ENCODE results near the gene RPL3. TPM values are rescaled to one million over a fixed set of nuclear protein-coding genes. Genes with fewer than 3 reads are reported as not detected.

Gene RPL3
- total RNA-seq, 1 donor from 2014 or later: 300 TPM

- peak; percentile 34 for ATAC-seq (ENCODE audit: poor library complexity)
- intact Hi-C loops (cut with DNase I): no loop called here
- DNase-seq: peak; percentile 76
These were observed 10.6 kb downstream of the RPL3 start for GRCh38 chr22:39308614-39309363.

- intact Hi-C loops (cut with DNase I): no loop called here
- ATAC-seq (ENCODE audit: poor library complexity) (peak; percentile 16), DNase-seq (peak; percentile 73)
These were observed 12.7 kb downstream of the RPL3 start for GRCh38 chr22:39306456-39307361.

GRCh38 chr22:39303892-39304671 lies 15.3 kb downstream of the RPL3 start:
- intact Hi-C loops (cut with DNase I): loop anchor here (5.0 kb wide), 1 partner anchor 72 kb away; no protein-coding TSS in a partner anchor
- DNase-seq: no peak
- no peak for ATAC-seq (ENCODE audit: poor library complexity)

- no peak for DNase-seq
These were observed 16.1 kb downstream of the RPL3 start for GRCh38 chr22:39303358-39303757.

GRCh38 chr22:39302431-39302960 lies 16.9 kb downstream of the RPL3 start:
- DNase-seq (no peak), ATAC-seq (ENCODE audit: poor library complexity) (no peak)
- intact Hi-C loops (cut with DNase I): loop anchor here (5.0 kb wide), 1 partner anchor 70 kb away; no protein-coding TSS in a partner anchor

More at GRCh38 chr22:39303358-39303757, 16.1 kb downstream of the RPL3 start:
- intact Hi-C loops (cut with DNase I): loop anchor here (5.0 kb wide), 1 partner anchor 71 kb away; no protein-coding TSS in a partner anchor
- no peak for ATAC-seq (ENCODE audit: poor library complexity)

- no peak for DNase-seq
- intact Hi-C loops (cut with DNase I): loop anchor here (5.0 kb wide), 1 partner anchor 70 kb away; no protein-coding TSS in a partner anchor
- ATAC-seq (ENCODE audit: poor library complexity): no peak
These were observed 17.5 kb downstream of the RPL3 start for GRCh38 chr22:39301926-39302325.

- ATAC-seq (ENCODE audit: poor library complexity) (no peak), DNase-seq (no peak)
- intact Hi-C loops (cut with DNase I): loop anchor here (5.0 kb wide), 1 partner anchor 69 kb away; no protein-coding TSS in a partner anchor
These were observed 18.3 kb downstream of the RPL3 start for GRCh38 chr22:39301108-39301507.

GRCh38 chr22:39300186-39300830 lies 19.1 kb downstream of the RPL3 start:
- DNase-seq (peak; percentile 66), ATAC-seq (ENCODE audit: poor library complexity) (peak; percentile 62)
- intact Hi-C loops (cut with DNase I): loop anchor here (5.0 kb wide), 1 partner anchor 68 kb away; no protein-coding TSS in a partner anchor

- ATAC-seq (ENCODE audit: poor library complexity): peak; percentile 52
These were observed 19.6 kb downstream of the RPL3 start for GRCh38 chr22:39299829-39300178.

GRCh38 chr22:39298241-39298987 lies 21.0 kb downstream of the RPL3 start:
- no peak for DNase-seq
- ATAC-seq (ENCODE audit: poor library complexity): no peak
- intact Hi-C loops (cut with DNase I): no loop called here

More at GRCh38 chr22:39299829-39300178, 19.6 kb downstream of the RPL3 start:
- no peak for DNase-seq
- intact Hi-C loops (cut with DNase I): loop anchor here (5.0 kb wide), 1 partner anchor 68 kb away; no protein-coding TSS in a partner anchor

- intact Hi-C loops (cut with DNase I): no loop called here
- ATAC-seq (ENCODE audit: poor library complexity) (peak; percentile 9), DNase-seq (no peak)
These were observed 21.8 kb downstream of the RPL3 start for GRCh38 chr22:39297490-39298240.

GRCh38 chr22:39296981-39297489 lies 22.4 kb downstream of the RPL3 start:
- intact Hi-C loops (cut with DNase I): no loop called here
- ATAC-seq (ENCODE audit: poor library complexity) (peak; percentile 7), DNase-seq (no peak)

- ATAC-seq (ENCODE audit: poor library complexity): no peak
- intact Hi-C loops (cut with DNase I): no loop called here
These were observed 22.9 kb downstream of the RPL3 start for GRCh38 chr22:39296535-39296934.

GRCh38 chr22:39294571-39295468 lies 24.6 kb downstream of the RPL3 start:
- ATAC-seq (ENCODE audit: poor library complexity) (no peak), DNase-seq (no peak)
- intact Hi-C loops (cut with DNase I): no loop called here

More at GRCh38 chr22:39296535-39296934, 22.9 kb downstream of the RPL3 start:
- no peak for DNase-seq

- DNase-seq (no peak), ATAC-seq (ENCODE audit: poor library complexity) (no peak)
- intact Hi-C loops (cut with DNase I): no loop called here
These were observed 25.6 kb downstream of the RPL3 start for GRCh38 chr22:39293766-39294368.
